OCI-LY1 (cell line): Measurements from ENCODE around the gene CYTH4.

ENCODE experiments used
- H2AFZ ChIP-seq: fragments of 200-600 bp; sonication (generic), shearing (Covaris generic); 2 replicates; pipeline ENCODE4 v1.6.0; 2014; ENCODE audit warnings: antibody characterized with exemption, mild to moderate bottlenecking, low read length
- H3F3A ChIP-seq: fragments of 200-600 bp; sonication (generic), shearing (Covaris generic); 2 replicates; pipeline ENCODE4 v1.6.0; 2014; ENCODE audit warnings: mild to moderate bottlenecking, antibody characterized with exemption, low read length, moderate library complexity; ENCODE audit not compliant: insufficient read depth
- H3K27ac ChIP-seq: fragments of 200-600 bp; sonication (generic); 2 replicates; pipeline ENCODE4 v1.5.1; 2014; ENCODE audit warnings: low read length, mixed run types, mild to moderate bottlenecking, low read depth; ENCODE audit not compliant: poor library complexity, severe bottlenecking
- H3K27me3 ChIP-seq: fragments of 200-600 bp; sonication (generic); 2 replicates; pipeline ENCODE4 v1.6.0; 2014; ENCODE audit warnings: antibody characterized with exemption, mild to moderate bottlenecking, low read length, moderate library complexity; ENCODE audit not compliant: insufficient read depth
- H3K36me3 ChIP-seq: fragments of 200-600 bp; sonication (generic); 2 replicates; pipeline ENCODE4 v1.6.1; 2014; ENCODE audit warnings: mild to moderate bottlenecking, antibody characterized with exemption, low read length, moderate library complexity, mixed read lengths; ENCODE audit not compliant: insufficient read depth
- H3K4me1 ChIP-seq: fragments of 200-600 bp; sonication (generic); 2 replicates; pipeline ENCODE4 v1.5.1; 2014; ENCODE audit warnings: mild to moderate bottlenecking, low read length, moderate library complexity; ENCODE audit not compliant: insufficient read depth, severe bottlenecking
- H3K4me2 ChIP-seq: fragments of 200-600 bp; sonication (generic), shearing (Covaris generic); 2 replicates; pipeline ENCODE4 v1.6.1; 2014; ENCODE audit warnings: low read length
- H3K4me3 ChIP-seq: fragments of 200-600 bp; sonication (generic); 2 replicates; pipeline ENCODE4 v1.5.1; 2014; ENCODE audit warnings: low read length, low read depth, mild to moderate bottlenecking, mixed read lengths; ENCODE audit not compliant: poor library complexity, severe bottlenecking
- H3K79me2 ChIP-seq: fragments of 200-600 bp; shearing (Covaris generic); 2 replicates; pipeline ENCODE4 v1.6.1; 2016; ENCODE audit warnings: mixed run types, low read length, mixed read lengths; ENCODE audit not compliant: insufficient read depth
- H3K9ac ChIP-seq: fragments of 200-600 bp; sonication (generic), shearing (Covaris generic); 2 replicates; pipeline ENCODE4 v1.6.1; 2014; ENCODE audit warnings: mild to moderate bottlenecking, low read length, mixed read lengths
- H3K9me2 ChIP-seq: fragments of 200-600 bp; sonication (generic), shearing (Covaris generic); 2 replicates; pipeline ENCODE4 v1.6.1; 2014; ENCODE audit warnings: low read depth, mild to moderate bottlenecking, low read length, mixed read lengths
- H3K9me3 ChIP-seq: fragments of 200-600 bp; shearing (Covaris generic); 2 replicates; pipeline ENCODE4 v1.6.1; 2014; ENCODE audit warnings: low read length, mixed read lengths
- H4K20me1 ChIP-seq: fragments of 200-600 bp; sonication (generic), shearing (Covaris generic); 2 replicates; pipeline ENCODE4 v1.6.0; 2016; ENCODE audit warnings: mild to moderate bottlenecking, low read length; ENCODE audit not compliant: insufficient read depth
- CTCF ChIP-seq: fragments of 200-600 bp; sonication (generic), shearing (Covaris generic); IDR thresholded peaks from 2 replicates; pipeline ENCODE4 v1.5.1; 2017; ENCODE audit warnings: mild to moderate bottlenecking, antibody characterized with exemption, low read length, moderate library complexity, mixed read lengths
- EZH2 ChIP-seq: fragments of 200-600 bp; sonication (generic), shearing (Covaris generic); IDR thresholded peaks from 2 replicates; pipeline ENCODE4 v1.8.0; 2017; ENCODE audit warnings: borderline replicate concordance, mixed run types, mild to moderate bottlenecking, antibody characterized with exemption, low read length, moderate library complexity, mixed read lengths

CYTH4 gene

GRCh38 chr22:37290737-37291136 is 8.4 kb downstream of the CYTH4 start:
- Histone ChIP-seq H4K20me1 (no peaks in the 10 kb centered on the region), H3K9me3 (no peaks in the 10 kb centered on the region), H3K36me3 (no peaks in the 10 kb centered on the region; the same call in 1 of the 2 replicates), H2AFZ (no peak overlapping the region), H3K4me1 (peaks cover 8% of the 10 kb centered on the region), H3F3A (no peaks in the 10 kb centered on the region), H3K9ac (no peak overlapping the region), H3K9me2 (no peaks in the 10 kb centered on the region), H3K27me3 (peaks cover 4% of the 10 kb centered on the region; the same call in 1 of the 2 replicates), H3K4me3 (no peak overlapping the region), H3K27ac (no peak overlapping the region), H3K79me2 (no peaks in the 10 kb centered on the region), H3K4me2 (no peak overlapping the region)
- TF ChIP-seq EZH2, result no peak
- no peak for TF ChIP-seq CTCF

- Histone ChIP-seq H3K36me3 (no peaks in the 10 kb centered on the region; the same call in 1 of the 2 replicates), H3K27ac (no peak overlapping the region), H2AFZ (no peak overlapping the region), H3K9ac (no peak overlapping the region), H3K27me3 (peaks cover 4% of the 10 kb centered on the region; the same call in 1 of the 2 replicates), H3K4me3 (no peak overlapping the region), H3K9me2 (no peaks in the 10 kb centered on the region), H3K4me1 (peaks cover 12% of the 10 kb centered on the region), H3K79me2 (no peaks in the 10 kb centered on the region), H3K9me3 (no peaks in the 10 kb centered on the region), H3K4me2 (no peak overlapping the region), H3F3A (no peaks in the 10 kb centered on the region), H4K20me1 (no peaks in the 10 kb centered on the region)
- TF ChIP-seq CTCF, result no peak
- no peak for TF ChIP-seq EZH2
These were observed 9.4 kb downstream of the CYTH4 start for GRCh38 chr22:37291559-37292298.

GRCh38 chr22:37292641-37293040 is 10.3 kb downstream of the CYTH4 start:
- peaks cover 12% of the 10 kb centered on the region for H3K4me1 ChIP-seq
- TF ChIP-seq CTCF (no peak), EZH2 (no peak)
- H3K9me2 ChIP-seq, result no peaks in the 10 kb centered on the region
- no peaks in the 10 kb centered on the region; the same call in 1 of the 2 replicates for H3K36me3 ChIP-seq
- no peak overlapping the region for H2AFZ ChIP-seq
- no peak overlapping the region for H3K27ac ChIP-seq
- no peaks in the 10 kb centered on the region for H3K9me3 ChIP-seq
- H4K20me1 ChIP-seq, result no peaks in the 10 kb centered on the region
- no peaks in the 10 kb centered on the region for H3F3A ChIP-seq
- H3K79me2 ChIP-seq, result no peaks in the 10 kb centered on the region
- H3K4me2 ChIP-seq, result no peak overlapping the region
- no peak overlapping the region for H3K4me3 ChIP-seq
- no peak overlapping the region for H3K9ac ChIP-seq
- H3K27me3 ChIP-seq, result peaks cover 4% of the 10 kb centered on the region; the same call in 1 of the 2 replicates
